DMS153 treated with DMSO at 0.1 percent for 48 hours (cell line): ENCODE measurements around the gene MBP.

Source experiments
- DNase-seq: peaks from one replicate; lab custom pipeline; 2025; ENCODE audit not compliant: unreplicated experiment; lab: John Stamatoyannopoulos, UW

MBP gene

DNA sequence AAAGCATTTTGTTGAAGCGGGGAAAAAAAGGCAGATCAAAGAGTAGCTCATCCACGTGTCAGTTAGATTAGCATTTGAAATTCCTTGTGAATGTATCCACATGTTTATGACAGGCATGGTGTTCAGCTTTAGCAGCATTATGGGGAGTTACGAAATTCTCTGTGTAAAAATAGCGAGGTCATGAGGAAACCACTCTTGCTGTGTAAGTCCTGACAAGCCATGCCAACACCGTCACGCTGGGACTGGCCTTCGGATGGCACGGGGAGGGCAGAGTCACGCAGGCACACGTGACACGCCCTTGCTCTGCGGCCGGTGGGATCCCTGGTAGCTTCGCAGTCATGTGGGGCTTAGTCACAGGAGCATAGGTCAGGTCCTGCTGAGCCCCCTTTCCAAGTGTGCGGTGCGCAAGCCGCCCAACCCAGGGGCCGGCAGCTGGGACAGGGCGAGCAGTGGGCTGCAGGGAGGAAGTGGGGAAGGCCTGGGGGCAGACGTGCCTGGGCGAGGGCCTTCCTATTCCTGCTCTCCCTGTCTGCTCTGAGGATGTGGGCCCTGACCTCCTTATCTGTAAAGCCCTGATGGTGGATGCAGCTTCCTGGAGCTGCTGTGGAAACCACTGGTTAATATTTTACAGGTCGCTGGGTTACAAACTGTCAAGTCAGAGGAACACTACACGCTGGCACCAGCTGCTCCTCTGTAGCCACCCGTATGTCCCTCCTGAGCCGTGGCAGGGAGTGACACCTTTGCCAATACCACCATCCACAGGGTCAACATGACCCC is 18.0 kb downstream of the MBP start:
- DNase-seq = no peak

DNA sequence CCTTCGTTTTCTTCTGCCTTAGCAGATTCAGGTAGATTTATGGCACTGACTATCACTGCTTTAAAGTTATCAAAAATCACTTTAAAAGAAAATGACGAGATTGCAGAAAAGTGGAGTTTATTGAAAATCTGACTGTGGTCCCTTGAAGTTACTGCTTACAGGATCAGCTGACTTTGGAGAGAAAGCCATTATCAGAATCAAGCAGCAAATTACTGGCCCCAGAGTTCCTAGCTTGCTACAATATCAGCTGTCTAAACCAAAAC is 18.5 kb downstream of the MBP start:
- DNase-seq = no peak

- DNase-seq = no peak
Measured at GRCh38 chr18:77113361-77114151, 19.0 kb downstream of the MBP start.

DNA sequence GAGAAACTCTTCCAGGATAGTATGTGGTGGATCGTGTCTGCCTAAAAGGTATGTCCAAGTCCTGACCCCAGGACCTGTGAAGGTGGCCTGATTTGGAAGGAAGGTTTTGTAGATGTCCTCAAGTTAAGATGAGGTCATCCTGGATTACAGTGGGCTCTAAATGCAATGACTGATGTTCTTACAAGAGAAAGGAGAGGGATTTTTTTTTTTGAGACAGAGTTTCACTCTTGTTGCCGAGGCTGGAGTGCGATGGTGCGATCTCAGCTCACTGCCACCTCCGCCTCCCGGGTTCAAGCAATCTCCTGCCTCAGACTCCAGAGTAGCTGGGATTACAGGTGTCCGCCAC is 19.9 kb downstream of the MBP start:
- DNase-seq = no peak

GRCh38 chr18:77111951-77112746 is 20.4 kb downstream of the MBP start:
- no peak for DNase-seq

- no peak for DNase-seq
Measured at GRCh38 chr18:77111449-77111848, 21.1 kb downstream of the MBP start.

DNA sequence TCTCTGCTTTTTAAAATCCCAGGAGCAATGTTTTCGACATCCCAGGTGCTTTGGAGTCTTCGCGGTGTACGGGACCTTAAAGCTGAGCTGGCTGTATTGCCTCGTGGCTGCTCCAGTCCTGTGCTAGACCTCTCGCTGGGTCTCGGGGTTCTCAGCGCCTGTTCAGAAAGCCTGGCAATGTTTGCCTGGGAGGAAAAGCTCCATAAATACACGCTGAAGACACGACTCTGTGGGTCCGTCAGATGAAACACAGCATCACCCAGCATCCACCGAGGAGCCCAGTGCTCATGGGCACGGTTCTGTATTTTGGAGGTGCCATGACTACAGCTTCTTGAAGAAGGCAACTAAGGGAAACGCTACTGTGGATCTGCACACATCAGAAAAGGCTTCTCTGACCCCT is 21.6 kb downstream of the MBP start:
- DNase-seq = no peak

GRCh38 chr18:77110400-77110799 is 22.2 kb downstream of the MBP start:
- no peak for DNase-seq

DNA sequence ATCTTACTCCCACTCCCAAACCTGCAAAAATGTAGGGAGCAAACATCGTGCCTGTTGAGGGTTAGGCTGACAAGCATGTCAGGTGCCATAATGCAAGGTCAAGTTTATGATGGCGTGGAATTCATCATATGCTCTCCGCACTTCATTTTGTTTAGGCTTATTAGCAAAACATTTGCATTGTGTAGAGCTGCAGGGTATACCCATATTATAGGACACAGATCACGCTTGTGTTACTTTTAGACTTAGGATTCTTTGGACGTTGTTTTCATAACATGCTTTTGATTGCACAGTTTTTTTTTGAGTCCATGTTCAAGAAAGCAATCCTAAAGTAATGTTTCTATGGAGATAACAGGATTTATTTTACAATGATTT is 22.9 kb downstream of the MBP start:
- no peak for DNase-seq

DNA sequence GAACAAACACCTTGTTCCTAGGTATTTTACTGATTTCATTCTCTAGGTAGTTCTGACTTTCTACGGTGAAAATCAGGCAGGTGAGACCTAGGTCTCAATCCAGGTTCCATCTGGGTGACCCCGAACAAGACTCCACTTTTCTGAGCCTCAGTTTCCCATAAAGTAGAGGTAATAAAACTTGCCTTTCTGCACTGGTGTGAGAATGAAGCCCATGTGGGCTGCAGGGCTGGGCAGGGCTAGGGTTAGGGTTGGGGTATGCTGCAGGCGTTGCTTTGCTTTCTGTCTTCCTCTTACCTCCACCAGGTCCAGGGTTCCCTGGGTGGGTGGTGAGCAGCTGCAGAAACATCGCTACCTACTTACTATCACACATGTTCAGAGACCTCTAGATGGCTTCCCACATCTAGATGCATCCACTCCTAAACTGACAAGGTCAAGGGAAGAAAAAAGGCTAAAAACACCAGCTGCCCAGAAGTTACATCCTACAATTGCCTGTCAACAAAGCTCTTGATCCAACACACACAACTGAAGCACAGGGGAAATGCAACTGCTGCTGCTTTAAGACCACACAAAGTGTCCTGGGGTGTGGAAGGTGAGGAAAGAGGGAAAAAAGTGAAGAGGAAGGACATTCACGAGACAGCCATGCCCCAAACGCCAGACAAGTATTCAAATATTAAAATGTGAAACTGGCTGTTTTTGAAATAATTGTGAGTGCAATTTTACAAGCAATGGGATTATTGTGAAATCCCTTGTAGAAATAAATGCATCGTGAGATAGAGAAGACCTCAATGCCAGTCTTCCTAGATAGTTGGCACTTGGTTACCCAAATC is 23.5 kb downstream of the MBP start:
- no peak for DNase-seq

- DNase-seq = no peak
Measured at GRCh38 chr18:77108001-77108692, 24.4 kb downstream of the MBP start.

- DNase-seq = no peak
Measured at GRCh38 chr18:77107292-77107691, 25.3 kb downstream of the MBP start.

GRCh38 chr18:77106331-77106730 is 26.3 kb downstream of the MBP start:
- no peak for DNase-seq

GRCh38 chr18:77105680-77106079 is 26.9 kb downstream of the MBP start:
- no peak for DNase-seq

GRCh38 chr18:77105028-77105427 is 27.6 kb downstream of the MBP start:
- DNase-seq = no peak

- no peak for DNase-seq
Measured at GRCh38 chr18:77103991-77104531, 28.5 kb downstream of the MBP start.

- DNase-seq = no peak
Measured at GRCh38 chr18:77103187-77103850, 29.3 kb downstream of the MBP start.

- no peak for DNase-seq
Measured at GRCh38 chr18:77102259-77103040, 30.1 kb downstream of the MBP start.
